OCI-LY7 (cell line): ENCODE data around the gene SOS1. TPM values are rescaled to one million over a fixed set of nuclear protein-coding genes. Genes with fewer than 3 reads are reported as not detected.

Experiments used
- BruUV-seq: library from RNA; stranded (reverse); fragments of 400-500 nt; replicated peaks from 2 replicates; lab custom pipeline; 2021; lab: Mats Ljungman, UMichigan
- CTCF ChIA-PET: fragments of 300-600 bp; sonication (Branson Sonifier 250); formaldehyde crosslinking; loops from one replicate; lab custom pipeline; 2022; ENCODE audit warnings: antibody characterized with exemption; ENCODE audit not compliant: unreplicated experiment; lab: Charles Lee
- POLR2A ChIA-PET: fragments of 300-600 bp; sonication (Branson Sonifier 250); formaldehyde crosslinking; loops from one replicate; lab custom pipeline; 2022; ENCODE audit warnings: antibody characterized with exemption; lab: Charles Lee
- DNase-seq: peaks from one replicate; pipeline ENCODE4 v3.0.0-alpha.2; 2015; ENCODE audit warnings: low spot score
- H2AFZ ChIP-seq: fragments of 200-600 bp; sonication (generic), shearing (Covaris generic); 2 replicates; pipeline ENCODE4 v1.6.1; 2014; ENCODE audit warnings: mild to moderate bottlenecking, antibody characterized with exemption, low read length, moderate library complexity
- H3K27ac ChIP-seq: fragments of 200-600 bp; sonication (generic); 2 replicates; pipeline ENCODE4 v1.5.1; 2014; ENCODE audit warnings: mixed run types, low read depth, mild to moderate bottlenecking, moderate library complexity, low read length, inconsistent platforms; ENCODE audit not compliant: poor library complexity, severe bottlenecking
- H3K36me3 ChIP-seq: fragments of 200-600 bp; sonication (generic); 2 replicates; pipeline ENCODE4 v1.6.1; 2014; ENCODE audit warnings: mild to moderate bottlenecking, antibody characterized with exemption, low read length, moderate library complexity, mixed read lengths; ENCODE audit not compliant: insufficient read depth
- H3K4me1 ChIP-seq: fragments of 200-600 bp; sonication (generic); 2 replicates; pipeline ENCODE4 v1.5.1; 2014; ENCODE audit warnings: mild to moderate bottlenecking, low read length; ENCODE audit not compliant: insufficient read depth, poor library complexity, severe bottlenecking
- H3K4me2 ChIP-seq: fragments of 200-600 bp; sonication (generic); 2 replicates; pipeline ENCODE4 v1.6.1; 2014; ENCODE audit warnings: mild to moderate bottlenecking, low read length
- H3K4me3 ChIP-seq: fragments of 200-600 bp; sonication (generic); 2 replicates; pipeline ENCODE4 v1.5.1; 2014; ENCODE audit warnings: mild to moderate bottlenecking, low read depth, low read length; ENCODE audit not compliant: poor library complexity, severe bottlenecking
- H3K79me2 ChIP-seq: fragments of 200-600 bp; sonication (generic); 2 replicates; pipeline ENCODE4 v1.6.1; 2016; ENCODE audit warnings: low read depth, mild to moderate bottlenecking, low read length, moderate library complexity, mixed read lengths; ENCODE audit not compliant: insufficient read depth
- H3K9me2 ChIP-seq: fragments of 200-600 bp; sonication (generic); 2 replicates; pipeline ENCODE4 v1.6.1; 2016; ENCODE audit warnings: mild to moderate bottlenecking, low read length, mixed read lengths; ENCODE audit not compliant: insufficient read depth
- H3K9me3 ChIP-seq: fragments of 200-600 bp; sonication (generic); 2 replicates; pipeline ENCODE4 v1.6.1; 2014; ENCODE audit warnings: mild to moderate bottlenecking, mixed run types, low read length, mixed read lengths
- H4K20me1 ChIP-seq: fragments of 200-600 bp; sonication (generic); 2 replicates; pipeline ENCODE4 v1.6.1; 2014; ENCODE audit warnings: mild to moderate bottlenecking, antibody characterized with exemption, low read length, moderate library complexity, mixed read lengths; ENCODE audit not compliant: insufficient read depth
- EZH2phosphoT487 ChIP-seq: fragments of 200-600 bp; sonication (generic); IDR thresholded peaks from 2 replicates; pipeline ENCODE4 v1.6.1; 2018; ENCODE audit warnings: low read depth, borderline replicate concordance, mild to moderate bottlenecking, mixed run types, antibody characterized with exemption, low read length, moderate library complexity, mixed read lengths
- intact Hi-C: fragments of 100-400 bp; cut with micrococcal nuclease; formaldehyde crosslinking; loops from one replicate; pipeline ENCODE4 v1.10.0; 2022; ENCODE audit not compliant: unreplicated experiment
- total RNA-seq, 2 experiments: library from RNA; depleted of rRNA in 1 of 2; stranded (reverse); fragments of >200 nt in 1 of 2; shearing (Covaris generic) in 1 of 2; gene quantifications; 2 replicates each; pipeline ENCODE4 v1.2.3, GENCODE V29; 2014 to 2022
- TF ChIP-seq, protein P1 (sequence below): fragments of 200-600 bp; sonication (generic); conservative IDR thresholded peaks from 2 replicates; pipeline ENCODE4 v1.5.1; 2014; ENCODE audit warnings: mild to moderate bottlenecking, antibody characterized with exemption, low read length, moderate library complexity, mixed read lengths

SOS1 gene
- total RNA-seq, 2 experiments from 2014 or later = 21.3 to 40.0 TPM

DNA sequence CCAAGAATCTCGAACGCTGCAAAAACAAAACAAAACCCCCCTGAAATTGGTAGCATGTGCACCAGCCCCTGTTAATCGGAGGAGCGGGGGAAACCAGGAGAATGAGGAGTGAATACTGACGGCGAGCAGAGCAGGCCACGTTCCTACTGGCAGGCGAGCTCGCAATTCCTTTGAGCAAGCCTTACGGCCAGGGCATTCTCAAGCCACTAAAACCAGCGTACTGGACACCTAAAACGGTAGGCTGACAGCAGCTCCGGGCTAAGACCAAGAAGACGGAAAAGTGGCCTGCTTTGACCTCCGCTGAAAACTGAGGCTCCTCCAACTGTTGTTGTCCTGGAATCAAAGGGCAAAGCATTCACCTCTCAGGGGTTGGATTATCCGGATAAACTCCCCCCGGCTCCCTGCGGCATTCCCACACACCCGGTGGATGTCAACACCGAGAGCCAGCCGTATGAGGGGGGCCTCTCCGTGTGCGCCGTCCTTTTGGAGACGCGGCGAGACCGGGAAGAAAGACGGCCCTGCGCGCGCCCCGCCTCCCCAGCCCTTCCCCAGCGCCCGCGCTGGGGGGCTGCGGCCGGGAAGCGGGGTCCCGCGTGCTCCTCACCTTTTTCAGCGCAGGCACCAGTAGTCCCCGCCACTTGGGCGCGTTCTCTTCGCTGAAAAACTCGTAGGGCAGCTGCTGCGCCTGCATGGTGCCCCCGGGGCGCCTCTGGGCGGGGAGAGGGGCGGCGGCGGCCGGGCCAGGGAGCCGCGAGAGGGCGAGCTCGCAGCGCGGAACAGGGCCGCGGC lies 925 bp downstream of the SOS1 start:
- DNase-seq = peak; percentile 81
- peaks cover 19% of the 10 kb centered on the region for H4K20me1 ChIP-seq
- POLR2A ChIA-PET = interaction anchor here (0.7 to 3.2 kb wide), 15 partner anchors 8 to 658 kb away, joined by 3 to 19 read pairs (median 4); no protein-coding TSS in a partner anchor
- H3K36me3 ChIP-seq = peaks cover 32% of the 10 kb centered on the region
- peaks cover 72% of the 10 kb centered on the region for H3K79me2 ChIP-seq
- no peak for TF ChIP-seq EZH2phosphoT487
- TF ChIP-seq, protein P1, sequence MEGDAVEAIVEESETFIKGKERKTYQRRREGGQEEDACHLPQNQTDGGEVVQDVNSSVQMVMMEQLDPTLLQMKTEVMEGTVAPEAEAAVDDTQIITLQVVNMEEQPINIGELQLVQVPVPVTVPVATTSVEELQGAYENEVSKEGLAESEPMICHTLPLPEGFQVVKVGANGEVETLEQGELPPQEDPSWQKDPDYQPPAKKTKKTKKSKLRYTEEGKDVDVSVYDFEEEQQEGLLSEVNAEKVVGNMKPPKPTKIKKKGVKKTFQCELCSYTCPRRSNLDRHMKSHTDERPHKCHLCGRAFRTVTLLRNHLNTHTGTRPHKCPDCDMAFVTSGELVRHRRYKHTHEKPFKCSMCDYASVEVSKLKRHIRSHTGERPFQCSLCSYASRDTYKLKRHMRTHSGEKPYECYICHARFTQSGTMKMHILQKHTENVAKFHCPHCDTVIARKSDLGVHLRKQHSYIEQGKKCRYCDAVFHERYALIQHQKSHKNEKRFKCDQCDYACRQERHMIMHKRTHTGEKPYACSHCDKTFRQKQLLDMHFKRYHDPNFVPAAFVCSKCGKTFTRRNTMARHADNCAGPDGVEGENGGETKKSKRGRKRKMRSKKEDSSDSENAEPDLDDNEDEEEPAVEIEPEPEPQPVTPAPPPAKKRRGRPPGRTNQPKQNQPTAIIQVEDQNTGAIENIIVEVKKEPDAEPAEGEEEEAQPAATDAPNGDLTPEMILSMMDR = peak; percentile 44; the same call in 1 of the 2 replicates
- peak overlapping the region; percentile 60 for H3K27ac ChIP-seq
- no peak overlapping the region for H2AFZ ChIP-seq
- H3K9me2 ChIP-seq = no peaks in the 10 kb centered on the region
- CTCF ChIA-PET = no interaction called here
- peak overlapping the region; percentile 80 for H3K4me3 ChIP-seq
- intact Hi-C loops = loop anchor here (1.0 to 10.0 kb wide), 6 partner anchors 108 to 1455 kb away; partner anchors contain the start of genes HNRNPLL and SRSF7
- no peaks in the 10 kb centered on the region for H3K9me3 ChIP-seq
- no TSS peak for BruUV-seq
- peak overlapping the region; percentile 81 for H3K4me2 ChIP-seq
- H3K4me1 ChIP-seq = peaks cover 45% of the 10 kb centered on the region

DNA sequence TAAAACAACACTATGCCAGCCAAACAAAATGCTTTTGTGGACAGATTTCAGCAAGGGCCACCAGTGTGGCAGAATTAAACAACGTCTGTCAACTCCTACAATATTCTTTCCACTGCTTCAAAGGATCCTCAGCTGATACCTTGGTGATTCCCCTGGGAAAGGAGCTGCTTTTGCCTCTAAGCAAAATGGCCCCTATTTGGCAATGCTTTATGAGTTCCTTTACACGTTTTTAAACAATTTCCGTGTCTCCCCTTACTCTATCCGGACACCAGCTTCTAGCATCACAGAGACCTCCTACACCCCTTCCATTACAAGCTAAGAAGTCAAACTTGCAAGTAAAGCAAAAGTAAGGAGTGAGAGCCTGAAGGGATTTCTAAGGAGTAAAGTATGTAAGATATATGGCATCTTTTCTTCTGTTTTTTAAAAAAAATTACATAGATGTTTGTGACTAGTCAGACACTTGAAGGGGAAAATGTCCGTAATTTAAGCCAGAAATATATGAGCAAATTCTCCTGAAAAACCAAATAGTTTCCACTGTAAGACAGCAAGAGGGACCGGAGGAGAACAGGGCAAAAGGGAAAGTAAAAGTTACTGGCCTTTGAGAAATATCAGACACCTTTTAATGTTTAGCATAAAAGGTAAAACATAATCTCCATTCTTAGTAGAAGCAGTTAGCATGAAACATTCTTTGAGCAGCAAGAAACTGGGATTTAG lies 1.9 kb downstream of the SOS1 start:
- peak overlapping the region; percentile 80 for H3K4me3 ChIP-seq
- ChIA-PET POLR2A (interaction anchor here (0.6 to 3.2 kb wide), 15 partner anchors 8 to 418 kb away, joined by 3 to 19 read pairs (median 4); no protein-coding TSS in a partner anchor), CTCF (no interaction called here)
- H3K27ac ChIP-seq = peak overlapping the region; percentile 60
- peaks cover 19% of the 10 kb centered on the region for H4K20me1 ChIP-seq
- DNase-seq = peak; percentile 72
- TF ChIP-seq, protein P1 = no peak
- H3K4me1 ChIP-seq = peaks cover 45% of the 10 kb centered on the region
- peaks cover 40% of the 10 kb centered on the region for H3K36me3 ChIP-seq
- H3K4me2 ChIP-seq = peak overlapping the region; percentile 81
- H3K79me2 ChIP-seq = peaks cover 80% of the 10 kb centered on the region
- no peaks in the 10 kb centered on the region for H3K9me3 ChIP-seq
- H2AFZ ChIP-seq = no peak overlapping the region
- BruUV-seq = TSS peak; percentile 62
- intact Hi-C loops = no loop called here
- no peaks in the 10 kb centered on the region for H3K9me2 ChIP-seq
